T-cell (primary cell): ENCODE data around the gene SYNGR3. TPM values are rescaled to one million over a fixed set of nuclear protein-coding genes. Genes with fewer than 3 reads are reported as not detected.

Source experiments
- ATAC-seq, 4 experiments: fragments of 200-7000 bp in 3 of 4; fragments of 150-1000 bp in 1 of 4; cut with Tn5 transposase; replicated peaks in 1 of 4; 1 replicate in 3 of 4; 2 replicates in 1 of 4; pipeline ENCODE4 v1.10.0; 2021; ENCODE audit warnings: moderate library complexity in 3 of 4, mild to moderate bottlenecking in 2 of 4, moderate number of reproducible peaks in 1 of 4
- CTCF ChIA-PET, 2 donors: fragments of 300-600 bp; sonication (Branson Sonifier 250); formaldehyde crosslinking; loops; one replicate each; lab custom pipeline; 2022; ENCODE audit warnings: antibody characterized with exemption in 2 of 2; lab: Charles Lee
- POLR2A ChIA-PET, 2 donors: fragments of 300-600 bp; sonication (Branson Sonifier 250); formaldehyde crosslinking; loops; one replicate each; lab custom pipeline; 2022; ENCODE audit warnings: antibody characterized with exemption in 2 of 2; lab: Charles Lee
- DNase-seq, 35 experiments: peaks; one replicate each; pipeline versions ENCODE4 v3.0.0 to v3.0.0-alpha.2; 2013 to 2023
- H3K27ac ChIP-seq: one replicate; pipeline ENCODE4 v1.5.1; 2013; ENCODE audit warnings: low read length
- H3K27me3 ChIP-seq, 2 experiments: replicated peaks in 1 of 2; 1 replicate in 1 of 2; 2 replicates in 1 of 2; pipeline versions ENCODE4 v1.6.1 to v1.7.0; 2013; ENCODE audit warnings: low read length in 1 of 2, mixed read lengths in 1 of 2; ENCODE audit not compliant: control insufficient read depth in 2 of 2, insufficient read depth in 2 of 2; ENCODE audit errors: extremely low read depth in 1 of 2
- H3K36me3 ChIP-seq, 2 donors: 1 replicate in 1 of 2; 2 replicates in 1 of 2; pipeline versions ENCODE4 v1.6.1 to v1.7.0; 2013; ENCODE audit warnings: low read length in 1 of 2; ENCODE audit not compliant: control insufficient read depth in 2 of 2, insufficient read depth in 1 of 2; ENCODE audit errors: extremely low read depth in 1 of 2
- H3K4me1 ChIP-seq, 2 experiments: 1 replicate in 1 of 2; 2 replicates in 1 of 2; pipeline versions ENCODE4 v1.6.1 to v1.7.0; 2013; ENCODE audit warnings: low read length in 2 of 2, mixed read lengths in 1 of 2; ENCODE audit not compliant: insufficient read depth in 2 of 2, control insufficient read depth in 1 of 2; ENCODE audit errors: extremely low read depth in 1 of 2
- H3K4me3 ChIP-seq, 2 donors: 1 replicate in 1 of 2; 2 replicates in 1 of 2; pipeline versions ENCODE4 v1.5.1 to v1.7.0; 2013; ENCODE audit warnings: mild to moderate bottlenecking in 2 of 2, low read length in 1 of 2, moderate library complexity in 1 of 2; ENCODE audit not compliant: control insufficient read depth in 1 of 2; ENCODE audit errors: extremely low read depth in 1 of 2
- H3K9me3 ChIP-seq: 2 replicates; pipeline ENCODE4 v1.7.0; 2013
- H3K27ac Mint-ChIP-seq, 2 donors: one replicate each; pipeline ENCODE4 v1.8.0; 2020 to 2021; ENCODE audit warnings: mild to moderate bottlenecking in 2 of 2, mixed read lengths in 2 of 2
- H3K27me3 Mint-ChIP-seq, 2 donors: one replicate each; pipeline ENCODE4 v1.8.0; 2021 to 2022; ENCODE audit warnings: mixed read lengths in 2 of 2
- H3K36me3 Mint-ChIP-seq: one replicate; pipeline ENCODE4 v1.8.0; 2021; ENCODE audit warnings: mixed read lengths
- H3K4me1 Mint-ChIP-seq, 3 donors: one replicate each; pipeline ENCODE4 v1.8.0; 2020 to 2022; ENCODE audit warnings: mixed read lengths in 3 of 3, mild to moderate bottlenecking in 1 of 3
- H3K4me3 Mint-ChIP-seq, 3 donors: one replicate each; pipeline ENCODE4 v1.8.0; 2020 to 2022; ENCODE audit warnings: mild to moderate bottlenecking in 3 of 3, mixed read lengths in 3 of 3, moderate library complexity in 3 of 3
- H3K9me3 Mint-ChIP-seq, 3 donors: one replicate each; pipeline ENCODE4 v1.8.0; 2020 to 2022; ENCODE audit warnings: mixed read lengths in 3 of 3
- WGBS: methylation state at CpG from one replicate; pipeline ENCODE4 v1.1.5; 2013; ENCODE audit warnings: missing lambda C conversion rate; ENCODE audit not compliant: insufficient coverage; 5-methylcytosine and 5-hydroxymethylcytosine counted together
- total RNA-seq, 35 experiments: library from RNA in 6 of 35; stranded (reverse) in 6 of 35; fragments of 120-200 nt in 1 of 35; gene quantifications; one replicate each; pipeline versions ENCODE4 v1.2.1 to v1.2.4 and lab custom pipeline; 2013 to 2026

The SYNGR3 gene
- total RNA-seq, 5 donors from 2014 or later (not counting 1 experiment from before 2014, with no cell fraction given), result 1.1 to 5.7 (median 1.7) TPM

DNA sequence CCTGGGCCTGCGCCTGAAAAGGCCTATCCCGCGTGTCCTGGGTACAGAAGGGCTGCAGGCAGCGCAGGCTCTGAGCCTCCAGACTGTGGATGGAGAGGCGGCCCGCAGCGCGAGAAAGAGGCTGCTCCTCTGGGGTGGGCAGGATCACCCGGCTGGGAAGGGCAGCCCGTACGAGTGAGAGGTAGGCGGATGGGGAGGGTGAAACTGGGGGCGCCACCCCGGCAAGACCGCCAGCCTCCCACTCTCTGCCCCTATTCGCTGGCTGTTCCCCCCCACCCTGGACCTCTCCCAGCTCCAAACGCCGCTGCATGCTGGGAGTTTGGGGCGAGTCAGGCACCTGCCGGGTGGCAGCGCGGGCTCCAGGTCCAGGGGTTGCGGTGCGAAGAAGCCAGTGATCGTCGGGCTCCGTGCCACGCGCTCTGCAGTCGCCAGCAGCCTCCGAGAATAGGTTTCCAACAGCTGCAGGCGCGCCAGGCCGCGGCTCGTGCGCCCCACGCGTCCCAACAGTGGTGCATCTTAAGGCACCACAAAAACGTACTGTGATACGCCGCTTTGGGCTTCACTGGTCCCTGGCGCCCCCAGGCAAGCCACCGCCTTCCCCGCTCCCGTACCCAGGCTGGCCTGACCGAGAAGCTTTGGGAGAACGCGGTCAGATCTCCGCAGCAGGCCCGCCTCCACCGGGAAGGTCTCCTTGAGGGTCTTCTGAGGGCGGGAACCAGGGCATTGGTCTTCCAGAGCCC, 9.6 kb upstream of the SYNGR3 start:
- WGBS, result 12% methylated on average over 47 of the region's 53 CpGs
- H3K9me3 ChIP-seq, result no peaks in the 10 kb centered on the region
- H3K4me3 ChIP-seq, result no peak overlapping the region
- no peak overlapping the region for H3K27ac ChIP-seq
- DNase-seq (no peak), ATAC-seq (no peak)
- POLR2A ChIA-PET, result no interaction called here
- CTCF ChIA-PET, result no interaction called here
- peaks cover 0 to 75% of the 10 kb centered on the region in 2 experiments for H3K27me3 ChIP-seq
- peaks cover 10 to 18% (median 14%) of the 10 kb centered on the region in 3 donors for H3K4me1 Mint-ChIP-seq
- peaks cover 0 to 32% of the 10 kb centered on the region in 2 donors for H3K27me3 Mint-ChIP-seq
- H3K36me3 Mint-ChIP-seq, result peaks cover 12% of the 10 kb centered on the region
- peaks cover 11 to 27% of the 10 kb centered on the region in 2 donors for H3K36me3 ChIP-seq
- H3K4me3 Mint-ChIP-seq, result no peak overlapping the region
- peaks cover 0 to 37% of the 10 kb centered on the region in 2 experiments for H3K4me1 ChIP-seq
- no peaks in the 10 kb centered on the region for H3K9me3 Mint-ChIP-seq
- no peak overlapping the region for H3K27ac Mint-ChIP-seq

DNA sequence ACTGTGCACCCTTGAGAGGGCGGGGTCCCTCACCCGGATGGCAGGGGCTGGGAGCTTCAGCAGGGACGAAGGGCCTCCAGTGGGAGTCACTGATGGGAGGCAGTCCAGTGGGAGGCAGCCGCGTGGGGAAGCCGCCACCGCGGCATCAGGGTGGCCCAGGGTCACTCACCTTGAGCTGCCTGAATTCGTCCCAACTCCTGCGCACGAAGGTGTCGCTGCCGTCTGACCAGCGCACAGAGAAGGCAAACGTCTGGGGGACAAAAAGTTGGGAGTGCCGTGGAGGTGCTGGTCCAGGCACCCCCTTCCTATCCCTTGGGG, 9.0 kb upstream of the SYNGR3 start:
- Histone ChIP-seq H3K27me3 (peaks cover 0 to 70% of the 10 kb centered on the region in 2 experiments), H3K36me3 (peaks cover 12 to 22% of the 10 kb centered on the region in 2 donors), H3K9me3 (no peaks in the 10 kb centered on the region), H3K27ac (no peak overlapping the region), H3K4me1 (peaks cover 0 to 41% of the 10 kb centered on the region in 2 experiments), H3K4me3 (no peak overlapping the region)
- Mint-ChIP-seq H3K36me3 (peaks cover 11% of the 10 kb centered on the region), H3K27ac (no peak overlapping the region), H3K27me3 (peaks cover 0 to 32% of the 10 kb centered on the region in 2 donors), H3K4me1 (peaks cover 10 to 19% (median 15%) of the 10 kb centered on the region in 3 donors), H3K9me3 (no peaks in the 10 kb centered on the region), H3K4me3 (no peak overlapping the region)
- ChIA-PET CTCF (no interaction called here), POLR2A (no interaction called here)
- DNase-seq (no peak), ATAC-seq (no peak)
- WGBS, result 25% methylated on average over 12 of the region's 16 CpGs

DNA sequence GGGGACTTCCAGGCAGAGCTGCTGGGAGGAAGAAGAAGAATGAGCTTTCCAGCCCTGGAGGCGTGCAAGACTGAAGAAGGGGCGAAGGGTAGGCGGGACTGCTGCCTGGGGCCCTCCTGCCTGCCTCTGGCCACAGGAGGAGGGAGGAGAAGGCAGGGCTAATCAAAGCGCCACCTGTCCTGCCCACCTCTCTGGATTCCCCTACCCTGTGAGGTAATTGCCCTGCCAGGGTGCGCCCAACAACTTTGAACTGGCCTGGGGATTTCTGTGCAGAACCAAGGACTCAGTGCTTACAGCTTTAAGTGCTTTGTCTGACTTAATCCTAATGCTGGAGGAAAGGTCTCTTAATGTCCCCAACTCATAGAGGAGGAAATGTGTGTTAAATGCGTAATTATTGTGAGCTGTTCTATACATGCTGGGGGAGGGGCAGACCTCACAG, 8.4 kb upstream of the SYNGR3 start, which contains the start of gene NOXO1:
Gene NOXO1 (minus strand): TSS at position 72 of the 439 bp plus-strand sequence. CDS start 290 bp downstream, outside the sequence.
- Histone ChIP-seq H3K36me3 (peaks cover 8 to 22% of the 10 kb centered on the region in 2 donors), H3K4me1 (peaks cover 0 to 41% of the 10 kb centered on the region in 2 experiments), H3K27me3 (peaks cover 0 to 63% of the 10 kb centered on the region in 2 experiments), H3K27ac (no peak within 1 kb of the TSS), H3K4me3 (no peak within 1 kb of the TSS), H3K9me3 (no peaks in the 10 kb centered on the region)
- Mint-ChIP-seq H3K36me3 (peaks cover 7% of the 10 kb centered on the region), H3K4me3 (peak within 1 kb of the TSS in 2 of 3 donors; percentile 82 to 83), H3K9me3 (no peaks in the 10 kb centered on the region), H3K4me1 (peaks cover 10 to 19% (median 15%) of the 10 kb centered on the region in 3 donors), H3K27ac (no peak within 1 kb of the TSS), H3K27me3 (peaks cover 0 to 28% of the 10 kb centered on the region in 2 donors)
- WGBS, result no CpG with 5 or more reads among the region's 6 CpGs
- ChIA-PET POLR2A (no interaction called here), CTCF (no interaction called here)
- ATAC-seq, result peak in 1 of 4 experiments; percentile 30
- DNase-seq, result peak in 1 of 35 experiments; percentile 48

DNA sequence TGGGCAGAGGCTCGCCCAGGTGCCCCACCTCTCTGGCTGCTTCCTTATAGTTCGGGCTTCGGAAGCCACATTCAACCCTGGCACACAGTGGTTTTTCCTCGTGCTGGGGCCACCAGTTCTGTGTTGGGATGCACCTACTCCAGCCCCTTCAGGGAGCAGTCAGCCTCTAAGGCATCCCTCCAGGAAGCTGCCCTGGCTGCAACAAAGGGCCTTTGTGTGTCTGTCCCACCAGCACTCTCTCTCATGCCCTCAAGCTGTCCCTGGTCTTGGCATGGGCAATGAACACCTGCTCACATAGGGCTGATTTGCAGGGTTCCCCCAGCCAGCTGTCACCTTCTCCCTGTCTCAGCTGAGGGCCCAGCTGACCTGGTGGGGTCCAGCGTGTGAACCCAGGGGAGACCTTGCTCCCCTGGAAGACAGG, 7.7 kb upstream of the SYNGR3 start:
- peak overlapping the region in 2 of 3 donors; percentile 82 to 83 for H3K4me3 Mint-ChIP-seq
- H3K4me1 ChIP-seq, result peaks cover 0 to 41% of the 10 kb centered on the region in 2 experiments
- H3K9me3 Mint-ChIP-seq, result no peaks in the 10 kb centered on the region
- no peaks in the 10 kb centered on the region for H3K9me3 ChIP-seq
- no peak overlapping the region for H3K4me3 ChIP-seq
- peaks cover 8 to 16% of the 10 kb centered on the region in 2 donors for H3K36me3 ChIP-seq
- peaks cover 10 to 20% (median 15%) of the 10 kb centered on the region in 3 donors for H3K4me1 Mint-ChIP-seq
- H3K27ac ChIP-seq, result no peak overlapping the region
- WGBS, result 59% methylated on average over 4 of the region's 5 CpGs
- no peak for DNase-seq
- POLR2A ChIA-PET, result no interaction called here
- H3K27ac Mint-ChIP-seq, result no peak overlapping the region
- ATAC-seq, result no peak
- peaks cover 10% of the 10 kb centered on the region for H3K36me3 Mint-ChIP-seq
- peaks cover 0 to 57% of the 10 kb centered on the region in 2 experiments for H3K27me3 ChIP-seq
- CTCF ChIA-PET, result no interaction called here
- peaks cover 0 to 28% of the 10 kb centered on the region in 2 donors for H3K27me3 Mint-ChIP-seq

DNA sequence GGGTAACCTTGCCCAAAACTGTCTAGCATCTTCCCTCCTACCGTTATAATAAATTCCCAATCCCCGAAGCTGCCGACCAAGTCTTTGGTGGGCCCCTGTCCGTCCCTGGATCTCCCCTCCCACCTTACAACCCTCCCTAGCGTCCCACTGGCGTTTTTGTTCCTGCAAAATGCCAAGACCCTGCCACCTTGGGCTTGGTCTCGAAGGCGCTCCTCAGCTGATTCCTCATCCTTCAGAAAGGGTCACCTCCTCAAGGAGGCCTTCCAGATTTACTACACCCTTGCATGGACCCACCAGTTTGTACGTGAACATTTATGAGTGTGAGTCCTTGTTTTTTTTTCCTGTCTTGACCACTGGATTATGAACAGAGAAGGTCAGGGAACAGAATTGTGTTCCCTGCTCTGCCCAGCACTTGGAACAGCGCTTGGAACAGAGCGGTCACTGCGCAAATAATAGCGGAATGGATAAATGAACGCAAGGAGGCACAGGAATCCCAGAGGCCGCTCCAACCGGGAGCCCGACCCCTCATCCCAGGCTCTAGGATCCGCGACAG, 6.7 kb upstream of the SYNGR3 start:
- CTCF ChIA-PET, result no interaction called here
- Mint-ChIP-seq H3K27me3 (peaks cover 0 to 30% of the 10 kb centered on the region in 2 donors), H3K4me1 (peaks cover 10 to 20% (median 15%) of the 10 kb centered on the region in 3 donors), H3K36me3 (peaks cover 5% of the 10 kb centered on the region), H3K4me3 (peak overlapping the region; percentile 68 to 83 (median 82)), H3K9me3 (no peaks in the 10 kb centered on the region), H3K27ac (peak overlapping the region in 1 of 2 donors; percentile 28)
- Histone ChIP-seq H3K4me3 (peak overlapping the region; percentile 59 to 72), H3K27me3 (peaks cover 0 to 51% of the 10 kb centered on the region in 2 experiments), H3K27ac (no peak overlapping the region), H3K9me3 (no peaks in the 10 kb centered on the region), H3K4me1 (peaks cover 0 to 41% of the 10 kb centered on the region in 2 experiments), H3K36me3 (peaks cover 7 to 8% of the 10 kb centered on the region in 2 donors)
- POLR2A ChIA-PET, result no interaction called here
- 20% methylated on average over 17 of the region's 19 CpGs for WGBS
- DNase-seq, result no peak
- ATAC-seq, result no peak

DNA sequence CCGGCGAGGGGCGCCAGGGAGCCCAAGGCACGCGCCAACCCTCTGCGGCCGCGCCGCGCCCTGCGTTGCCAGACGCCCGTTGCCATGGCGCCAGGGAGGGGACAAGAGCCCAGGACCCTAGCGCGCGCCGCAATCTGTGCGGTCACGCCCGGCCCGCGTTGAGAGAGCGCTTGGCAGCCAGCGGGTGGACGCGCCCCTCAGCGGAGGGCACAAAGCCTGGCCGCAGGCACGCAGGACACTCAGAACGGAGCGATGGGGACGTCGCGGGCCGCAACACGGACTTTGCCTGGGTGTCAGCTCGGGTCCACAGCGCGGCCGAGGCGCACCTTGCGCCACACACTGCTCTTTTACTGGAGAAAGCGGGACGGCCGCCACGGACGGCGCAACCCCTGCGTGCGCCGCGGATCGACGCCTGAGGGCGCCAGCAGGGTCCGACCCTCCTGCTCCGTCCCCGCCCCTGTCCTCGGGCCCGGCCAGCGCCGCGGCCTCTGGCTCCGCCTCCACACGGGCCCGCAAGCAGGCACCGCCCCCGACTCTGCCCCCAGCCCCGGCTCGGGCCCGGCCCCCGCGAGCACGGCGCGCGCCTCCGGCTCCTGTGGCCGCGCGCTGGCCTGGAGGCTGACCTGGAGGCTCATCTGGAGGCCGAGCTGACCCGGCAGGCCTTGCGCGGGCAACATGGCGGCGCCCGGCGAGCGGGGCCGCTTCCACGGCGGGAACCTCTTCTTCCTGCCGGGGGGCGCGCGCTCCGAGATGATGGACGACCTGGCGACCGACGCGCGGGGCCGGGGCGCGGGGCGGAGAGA, 6.0 kb upstream of the SYNGR3 start, which contains the start of gene GFER:
Gene GFER (plus strand): TSS at position 650 of the 803 bp plus-strand sequence. CDS start 26 bp downstream, at position 676.
- H3K4me1 ChIP-seq, result peaks cover 0 to 41% of the 10 kb centered on the region in 2 experiments
- Mint-ChIP-seq H3K4me3 (peak within 1 kb of the TSS; percentile 71 to 83 (median 82)), H3K9me3 (no peaks in the 10 kb centered on the region), H3K27me3 (peaks cover 3 to 35% of the 10 kb centered on the region in 2 donors), H3K27ac (peak within 1 kb of the TSS; percentile 28 to 55), H3K4me1 (peaks cover 12 to 24% (median 17%) of the 10 kb centered on the region in 3 donors), H3K36me3 (peaks cover 5% of the 10 kb centered on the region)
- H3K4me3 ChIP-seq, result peak within 1 kb of the TSS; percentile 59 to 72
- peak within 1 kb of the TSS; percentile 55 for H3K27ac ChIP-seq
- H3K27me3 ChIP-seq, result peaks cover 2 to 50% of the 10 kb centered on the region in 2 experiments
- DNase-seq (peak in 15 of 35 experiments; percentile 28 to 74 (median 50)), ATAC-seq (peak; percentile 63 to 76 (median 74))
- WGBS, result under 1% methylated on average over 109 of the region's 109 CpGs
- peaks cover 3 to 7% of the 10 kb centered on the region in 2 donors for H3K36me3 ChIP-seq
- ChIA-PET CTCF (no interaction called here), POLR2A (no interaction called here)
- no peaks in the 10 kb centered on the region for H3K9me3 ChIP-seq
